ENCODE data around the gene KCNT2.
"Not testable (repeated sequence)": the region's sequence is repeated elsewhere in the genome, so short reads cannot be mapped to it uniquely, and the experiment has no call there.

The KCNT2 gene

GRCh38 chr1:196308176-196308575 lies 300.1 kb downstream of the KCNT2 start:
- no peak for DNase-seq

DNA sequence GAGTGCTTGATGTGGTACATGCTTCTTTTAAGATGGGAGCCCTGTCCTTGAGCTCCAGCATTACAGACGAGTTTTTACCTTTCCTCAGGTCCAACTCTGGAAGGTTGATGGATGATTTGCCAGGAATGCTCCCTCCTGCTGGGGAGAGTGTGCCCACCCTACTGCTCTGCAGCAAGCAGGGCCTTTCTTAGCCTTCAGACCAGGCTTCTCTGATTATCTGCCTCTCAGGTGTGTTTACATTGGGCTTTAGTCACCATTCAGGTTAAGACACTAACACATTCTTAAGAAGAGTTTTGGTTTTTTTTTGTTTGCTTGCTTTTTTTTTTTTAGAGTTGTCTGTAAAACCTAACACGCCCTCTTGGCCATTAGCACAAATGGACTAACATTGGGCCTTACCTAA lies 301.8 kb downstream of the KCNT2 start:
- no peak for DNase-seq

- no peak for DNase-seq
Observed at GRCh38 chr1:196305216-196305615, 303.0 kb downstream of the KCNT2 start.

- no peak for DNase-seq
Observed at GRCh38 chr1:196302981-196303380, 305.3 kb downstream of the KCNT2 start.

- DNase-seq = no peak
Observed at GRCh38 chr1:196302420-196302819, 305.8 kb downstream of the KCNT2 start.

DNA sequence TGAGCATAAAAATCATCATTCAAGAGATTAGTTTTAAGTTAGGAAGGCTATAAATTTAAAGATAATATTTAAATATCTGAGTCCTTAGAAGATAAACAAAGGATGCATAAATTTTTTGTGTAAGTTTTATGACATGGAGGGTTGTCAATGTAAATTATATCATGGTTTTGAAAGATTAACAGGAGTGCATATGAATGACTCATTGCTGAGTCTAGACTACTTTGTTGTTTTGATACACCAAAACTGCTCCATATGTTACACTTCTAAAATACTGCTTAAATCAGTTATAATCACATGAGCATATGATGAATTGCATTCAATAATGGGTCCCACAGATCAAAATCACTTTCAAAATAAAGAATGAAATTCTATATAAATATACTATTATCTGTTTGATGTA lies 312.5 kb downstream of the KCNT2 start:
- no peak for DNase-seq

DNA sequence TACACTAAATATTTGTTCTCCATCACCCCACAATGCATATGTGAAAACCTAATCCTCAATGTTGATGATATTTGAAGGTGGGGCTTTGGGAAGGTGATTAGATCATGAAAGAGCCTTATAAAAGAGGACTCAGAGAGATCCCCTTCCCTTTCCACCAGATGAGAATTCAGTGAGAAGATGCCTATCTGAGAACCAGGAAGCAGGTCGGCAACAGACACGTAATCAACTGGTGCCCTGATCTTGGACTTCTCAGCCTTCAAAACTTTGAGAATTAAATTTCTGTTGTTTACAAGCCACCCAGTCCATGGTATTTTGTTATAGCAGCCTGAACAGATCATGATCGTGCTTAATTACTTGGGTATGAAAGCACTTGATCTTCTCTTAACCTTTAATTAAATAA lies 329.4 kb downstream of the KCNT2 start:
- no peak for DNase-seq

DNA sequence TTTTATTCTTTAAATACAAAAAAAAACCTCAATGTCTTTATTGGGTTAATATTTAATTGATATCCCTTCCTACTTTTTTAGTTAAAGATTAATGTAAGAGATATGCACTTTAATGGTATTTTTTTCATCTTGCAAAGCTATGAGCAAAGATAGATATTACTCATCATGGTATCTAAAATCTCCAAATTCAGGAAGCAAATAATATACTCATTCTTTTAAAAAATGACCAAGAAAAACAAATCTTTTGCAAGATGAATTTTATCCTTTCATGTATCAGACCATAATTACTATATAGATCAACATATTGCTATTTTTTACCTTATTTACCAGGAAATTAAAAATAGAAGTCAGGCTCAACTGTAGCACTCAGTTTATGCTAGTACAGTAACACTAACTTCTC lies 330.4 kb downstream of the KCNT2 start:
- no peak for DNase-seq

GRCh38 chr1:196271212-196271947 lies 336.9 kb downstream of the KCNT2 start:
- DNase-seq = no peak

DNA sequence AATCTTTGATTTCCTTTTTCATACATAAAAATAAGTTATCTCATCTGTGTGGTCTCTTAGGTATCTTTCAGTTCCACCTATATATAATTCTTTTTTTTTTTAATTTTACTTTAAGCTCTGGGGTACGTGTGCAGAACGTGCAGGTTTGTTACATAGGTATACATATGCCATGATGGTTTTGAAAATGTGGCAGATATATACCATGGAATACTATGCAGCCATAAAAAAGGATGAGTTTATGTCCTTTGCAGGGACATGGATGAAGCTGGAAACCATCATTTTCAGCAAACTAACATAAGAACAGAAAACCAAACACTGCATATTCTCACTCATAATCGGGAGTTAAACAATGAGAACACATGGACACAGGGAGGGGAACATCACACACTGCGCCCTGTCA lies 345.2 kb downstream of the KCNT2 start:
- not testable (repeated sequence) for DNase-seq

GRCh38 chr1:196260270-196260669 lies 348.0 kb downstream of the KCNT2 start:
- DNase-seq = no peak

DNA sequence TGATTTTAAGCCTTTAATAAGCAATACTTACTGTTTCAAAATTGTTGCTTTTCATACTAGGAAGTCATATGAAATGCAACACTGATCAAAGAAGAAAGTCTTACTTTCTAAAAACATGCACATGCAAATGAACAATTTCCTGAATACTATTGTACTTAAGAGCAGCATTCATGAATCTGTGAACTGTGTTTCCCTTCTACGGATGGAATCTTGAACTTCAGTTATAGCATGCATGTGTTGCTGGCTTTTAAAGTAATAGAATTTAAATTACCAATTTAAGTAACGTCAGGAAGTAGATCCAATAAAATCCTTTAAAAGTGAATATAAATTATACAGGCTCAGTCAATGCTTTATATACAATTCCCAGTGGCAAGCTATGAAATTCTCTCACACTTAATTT lies 348.9 kb downstream of the KCNT2 start:
- DNase-seq = no peak

- DNase-seq = no peak
Observed at GRCh38 chr1:196255762-196256161, 352.5 kb downstream of the KCNT2 start.

- DNase-seq = no peak
Observed at GRCh38 chr1:196229546-196229945, 378.7 kb downstream of the KCNT2 start.

DNA sequence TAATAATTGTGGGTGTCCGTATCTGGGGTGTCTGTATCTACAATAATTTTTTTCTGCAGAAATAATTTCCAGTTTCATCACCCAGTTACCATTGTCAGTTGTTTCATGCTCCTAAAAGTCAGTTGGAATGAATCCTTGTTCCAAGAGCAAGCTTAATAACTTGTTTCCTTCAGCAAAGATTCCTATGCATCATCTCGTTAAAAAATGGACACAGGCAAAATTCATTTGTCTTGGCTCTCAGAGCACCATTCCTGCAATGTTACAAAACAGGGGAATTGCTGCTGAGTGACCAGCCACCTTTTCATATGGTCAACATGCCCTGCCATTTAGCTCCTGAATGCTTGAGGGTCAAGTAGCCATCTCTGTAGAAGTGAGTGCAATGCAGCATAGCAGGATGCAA lies 393.4 kb downstream of the KCNT2 start:
- no peak for DNase-seq

- no peak for DNase-seq
Observed at GRCh38 chr1:196209983-196210382, 398.3 kb downstream of the KCNT2 start.

DNA sequence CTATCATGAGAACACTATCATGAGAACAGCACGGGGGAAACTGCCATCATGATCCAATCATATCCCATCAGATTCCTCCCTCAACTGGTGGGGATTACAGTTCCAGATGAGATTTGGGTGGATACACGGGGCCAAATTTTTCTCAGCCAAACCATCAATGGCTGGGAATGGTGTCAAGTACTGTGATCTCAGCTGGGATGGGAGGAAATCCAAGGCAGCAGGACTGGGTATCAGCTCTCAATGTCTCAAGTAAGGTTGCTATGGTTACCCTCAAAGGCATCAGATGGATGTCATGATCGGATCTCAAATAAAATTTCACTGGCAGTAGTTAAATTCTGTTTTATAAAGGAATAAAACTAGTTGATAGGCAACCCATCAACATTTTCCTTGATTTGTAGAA lies 399.0 kb downstream of the KCNT2 start:
- DNase-seq = no peak

GRCh38 chr1:196207612-196208217 lies 400.5 kb downstream of the KCNT2 start:
- DNase-seq = no peak

DNA sequence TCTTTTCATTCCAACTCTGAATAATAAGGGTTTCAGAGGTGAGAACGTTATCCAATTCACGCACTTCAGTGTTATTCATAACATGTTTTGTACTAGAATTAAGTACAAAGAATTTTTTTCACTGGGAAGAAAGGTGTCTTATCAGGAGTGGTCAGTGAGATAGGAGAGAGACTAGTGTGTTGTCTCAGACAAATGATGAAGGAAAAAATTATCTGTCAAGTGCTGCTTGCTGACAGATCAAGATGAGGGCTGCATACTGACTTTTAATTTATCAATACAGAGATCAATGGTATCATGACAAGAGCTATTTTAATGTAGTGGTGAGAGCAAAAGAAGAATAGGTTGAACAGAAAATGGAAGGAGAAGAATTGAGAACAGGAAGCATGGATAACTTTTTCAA lies 402.4 kb downstream of the KCNT2 start:
- DNase-seq = no peak

GRCh38 chr1:196196486-196196885 lies 411.8 kb downstream of the KCNT2 start:
- no peak for DNase-seq

GRCh38 chr1:196193896-196194559 lies 414.2 kb downstream of the KCNT2 start:
- peak in 2 of 4 experiments; percentile 8 to 28 for DNase-seq

DNA sequence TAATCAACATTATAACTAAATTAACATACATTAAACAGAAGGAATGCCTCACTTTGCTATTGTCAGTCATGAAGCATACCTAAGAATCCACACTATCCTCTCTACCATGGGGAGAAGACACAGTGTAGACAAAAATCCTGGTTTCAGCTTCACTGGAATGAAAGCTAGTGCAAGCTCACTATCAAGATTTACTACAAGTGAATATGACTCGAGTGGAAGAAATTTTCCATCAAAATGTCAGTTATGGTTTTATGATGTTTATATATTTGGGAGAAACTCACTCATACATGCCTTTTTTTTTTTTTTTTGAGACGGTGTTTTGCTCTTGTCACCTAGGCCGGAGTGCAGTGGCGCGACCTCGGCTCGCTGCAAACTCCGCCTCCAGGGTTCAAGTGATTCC lies 424.3 kb downstream of the KCNT2 start:
- DNase-seq = no peak

DNA sequence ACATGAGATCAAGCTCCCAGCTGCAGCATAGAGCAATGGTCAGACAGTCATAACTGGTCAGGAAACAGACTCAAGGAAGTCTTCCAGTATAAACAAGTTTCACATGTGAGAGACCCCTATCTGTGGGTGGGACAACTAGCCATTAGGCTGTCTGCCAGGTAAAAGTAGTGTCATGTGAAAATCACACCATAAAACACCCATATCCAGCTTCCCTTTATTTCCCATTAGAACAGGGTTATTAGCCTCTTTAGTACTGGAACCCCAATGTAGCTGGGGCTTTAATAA lies 426.7 kb downstream of the KCNT2 start:
- no peak for DNase-seq

DNA sequence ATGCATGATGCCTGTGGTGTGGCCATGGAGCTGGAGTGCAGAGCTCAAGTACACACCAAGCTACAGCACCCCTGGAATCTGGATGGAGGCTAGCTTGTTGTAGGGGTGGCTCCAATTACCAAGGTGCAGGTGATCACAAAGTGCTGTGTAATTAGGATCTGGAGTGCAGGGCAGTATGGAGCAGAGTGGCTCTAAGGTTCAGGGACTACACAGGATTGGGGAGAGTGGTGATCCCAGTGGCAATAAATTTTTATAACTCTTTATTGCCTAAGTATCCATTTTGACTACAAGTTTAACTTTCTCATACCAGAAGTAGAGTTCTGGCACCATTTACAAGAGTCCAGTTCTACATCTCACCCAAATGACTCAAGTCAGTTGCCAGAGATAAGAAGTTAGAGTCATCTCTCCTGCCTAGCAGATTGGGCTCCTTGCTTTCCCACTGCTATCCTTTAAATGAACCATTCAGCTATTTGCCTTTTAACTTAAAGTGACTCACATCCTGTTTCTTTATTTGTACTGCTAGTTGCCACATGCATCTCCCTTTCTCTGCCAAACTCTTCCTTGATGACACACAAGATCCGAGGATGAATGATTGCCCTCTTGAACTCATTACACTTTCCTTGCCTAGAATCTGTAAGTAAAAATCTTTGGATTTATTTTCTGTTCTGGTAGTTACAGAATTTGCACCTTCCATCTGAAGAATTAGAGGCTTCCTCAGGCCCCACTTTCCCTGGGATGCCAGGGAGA lies 427.2 kb downstream of the KCNT2 start:
- peak in 3 of 4 experiments; percentile 10 to 46 (median 41) for DNase-seq

Measured in suppressor macrophage (primary cell).